ENCODE results near the gene OSBPL5.

The OSBPL5 gene

GRCh38 chr11:3111919-3112690, 53.0 kb downstream of the OSBPL5 start:
- Histone ChIP-seq H3K9me2 (replicated peaks; ENCODE audit: low read depth, low read length) (no peaks in the 10 kb centered on the region), H3K27me3 (ENCODE audit: insufficient read depth, low read length, poor library complexity, severe bottlenecking) (no peaks in the 10 kb centered on the region), H3K79me2 (ENCODE audit: insufficient read depth, low read length) (no peaks in the 10 kb centered on the region), H3F3A (ENCODE audit: low read depth) (no peaks in the 10 kb centered on the region), H2AFZ (ENCODE audit: low read length) (no peak overlapping the region), H3K4me2 (ENCODE audit: low read depth, low read length, poor library complexity, severe bottlenecking) (no peak overlapping the region), H4K20me1 (ENCODE audit: insufficient read depth, low read length, poor library complexity, severe bottlenecking) (no peaks in the 10 kb centered on the region), H3K36me3 (ENCODE audit: insufficient read depth, low read length) (peaks cover 11% of the 10 kb centered on the region; the same call in 1 of the 2 replicates), H3K4me3 (ENCODE audit: low read length, poor library complexity, severe bottlenecking) (no peak overlapping the region), H3K9ac (ENCODE audit: low read depth, low read length, poor library complexity, severe bottlenecking) (no peak overlapping the region), H3K9me3 (ENCODE audit: insufficient read depth, low read depth, low read length) (peaks cover 14% of the 10 kb centered on the region; the same call in 1 of the 2 replicates), H3K4me1 (ENCODE audit: insufficient read depth, low read length, poor library complexity, severe bottlenecking) (peaks cover 13% of the 10 kb centered on the region)
- no peak for TF ChIP-seq CTCF (conservative IDR thresholded peaks at IDR 0.05; ENCODE audit: low read length)
- TF ChIP-seq EZH2phosphoT487 (IDR thresholded peaks at IDR 0.05; ENCODE audit: borderline replicate concordance), result no peak

- H3K4me3 ChIP-seq (ENCODE audit: low read length, poor library complexity, severe bottlenecking), result no peak overlapping the region
- no peak overlapping the region for H2AFZ ChIP-seq (ENCODE audit: low read length)
- H3F3A ChIP-seq (ENCODE audit: low read depth), result no peaks in the 10 kb centered on the region
- H3K9ac ChIP-seq (ENCODE audit: low read depth, low read length, poor library complexity, severe bottlenecking), result no peak overlapping the region
- peaks cover 13% of the 10 kb centered on the region for H3K4me1 ChIP-seq (ENCODE audit: insufficient read depth, low read length, poor library complexity, severe bottlenecking)
- H3K79me2 ChIP-seq (ENCODE audit: insufficient read depth, low read length), result no peaks in the 10 kb centered on the region
- TF ChIP-seq CTCF (conservative IDR thresholded peaks at IDR 0.05; ENCODE audit: low read length) (no peak), EZH2phosphoT487 (IDR thresholded peaks at IDR 0.05; ENCODE audit: borderline replicate concordance) (no peak)
- peaks cover 14% of the 10 kb centered on the region; the same call in 1 of the 2 replicates for H3K9me3 ChIP-seq (ENCODE audit: insufficient read depth, low read depth, low read length)
- H3K4me2 ChIP-seq (ENCODE audit: low read depth, low read length, poor library complexity, severe bottlenecking), result no peak overlapping the region
- H3K27me3 ChIP-seq (ENCODE audit: insufficient read depth, low read length, poor library complexity, severe bottlenecking), result no peaks in the 10 kb centered on the region
- no peaks in the 10 kb centered on the region for H4K20me1 ChIP-seq (ENCODE audit: insufficient read depth, low read length, poor library complexity, severe bottlenecking)
- H3K36me3 ChIP-seq (ENCODE audit: insufficient read depth, low read length), result peaks cover 8% of the 10 kb centered on the region; the same call in 1 of the 2 replicates
- H3K9me2 ChIP-seq (replicated peaks; ENCODE audit: low read depth, low read length), result no peaks in the 10 kb centered on the region
These were observed 53.6 kb downstream of the OSBPL5 start for GRCh38 chr11:3111466-3111865.

- no peak overlapping the region for H3K4me2 ChIP-seq (ENCODE audit: low read depth, low read length, poor library complexity, severe bottlenecking)
- no peaks in the 10 kb centered on the region for H4K20me1 ChIP-seq (ENCODE audit: insufficient read depth, low read length, poor library complexity, severe bottlenecking)
- TF ChIP-seq CTCF (conservative IDR thresholded peaks at IDR 0.05; ENCODE audit: low read length), result peak; percentile 81
- no peak for TF ChIP-seq EZH2phosphoT487 (IDR thresholded peaks at IDR 0.05; ENCODE audit: borderline replicate concordance)
- peaks cover 6% of the 10 kb centered on the region; the same call in 1 of the 2 replicates for H3K9me3 ChIP-seq (ENCODE audit: insufficient read depth, low read depth, low read length)
- H3K4me3 ChIP-seq (ENCODE audit: low read length, poor library complexity, severe bottlenecking), result no peak overlapping the region
- peaks cover under 1% of the 10 kb centered on the region; the same call in 1 of the 2 replicates for H3K36me3 ChIP-seq (ENCODE audit: insufficient read depth, low read length)
- H3K9ac ChIP-seq (ENCODE audit: low read depth, low read length, poor library complexity, severe bottlenecking), result no peak overlapping the region
- no peaks in the 10 kb centered on the region for H3F3A ChIP-seq (ENCODE audit: low read depth)
- H3K79me2 ChIP-seq (ENCODE audit: insufficient read depth, low read length), result no peaks in the 10 kb centered on the region
- H3K4me1 ChIP-seq (ENCODE audit: insufficient read depth, low read length, poor library complexity, severe bottlenecking), result peaks cover 13% of the 10 kb centered on the region
- no peaks in the 10 kb centered on the region for H3K27me3 ChIP-seq (ENCODE audit: insufficient read depth, low read length, poor library complexity, severe bottlenecking)
- H3K9me2 ChIP-seq (replicated peaks; ENCODE audit: low read depth, low read length), result no peaks in the 10 kb centered on the region
- no peak overlapping the region for H2AFZ ChIP-seq (ENCODE audit: low read length)
These were observed 55.0 kb downstream of the OSBPL5 start for GRCh38 chr11:3109921-3110706.

Data from Loucy (cell line).